Dendritic cell treated with granulocyte-macrophage colony-stimulating factor and Interleukin-4, amounts not matched to agents 40 ng/mL and 50 ng/mL, for 4 days (primary cell): ENCODE measurements around the gene ZBTB17.

Experiments used
- H3K27ac Mint-ChIP-seq: one replicate; pipeline ENCODE4 v1.8.0; 2022; ENCODE audit warnings: mild to moderate bottlenecking, mixed read lengths
- H3K27me3 Mint-ChIP-seq: one replicate; pipeline ENCODE4 v1.8.0; 2022; ENCODE audit warnings: mild to moderate bottlenecking, mixed read lengths
- H3K36me3 Mint-ChIP-seq: one replicate; pipeline ENCODE4 v1.8.0; 2022; ENCODE audit warnings: low read depth, mixed read lengths
- H3K4me1 Mint-ChIP-seq: one replicate; pipeline ENCODE4 v1.8.0; 2022; ENCODE audit warnings: low read depth, mixed read lengths
- H3K4me3 Mint-ChIP-seq: one replicate; pipeline ENCODE4 v1.8.0; 2022; ENCODE audit warnings: mild to moderate bottlenecking, moderate library complexity, mixed read lengths
- H3K9me3 Mint-ChIP-seq: one replicate; pipeline ENCODE4 v1.8.0; 2022; ENCODE audit warnings: mixed read lengths
- intact Hi-C: fragments of 100-400 bp; cut with micrococcal nuclease; formaldehyde crosslinking; loops from one replicate; pipeline ENCODE4 v1.15.0; 2022

ZBTB17 gene

GRCh38 chr1:15946571-15947381, 29.1 kb downstream of the ZBTB17 start:
- Mint-ChIP-seq H3K27me3 (no peaks in the 10 kb centered on the region), H3K9me3 (no peaks in the 10 kb centered on the region), H3K4me3 (no peak overlapping the region), H3K27ac (no peak overlapping the region), H3K4me1 (peaks cover 48% of the 10 kb centered on the region), H3K36me3 (peaks cover 70% of the 10 kb centered on the region)
- intact Hi-C loops: no loop called here

GRCh38 chr1:15945832-15946448, 30.0 kb downstream of the ZBTB17 start:
- Mint-ChIP-seq H3K27ac (no peak overlapping the region), H3K9me3 (no peaks in the 10 kb centered on the region), H3K4me1 (peaks cover 40% of the 10 kb centered on the region), H3K4me3 (no peak overlapping the region), H3K27me3 (no peaks in the 10 kb centered on the region), H3K36me3 (peaks cover 76% of the 10 kb centered on the region)
- intact Hi-C loops: no loop called here

GRCh38 chr1:15945011-15945831, 30.7 kb downstream of the ZBTB17 start:
- no peak overlapping the region for H3K4me3 Mint-ChIP-seq
- H3K27me3 Mint-ChIP-seq: no peaks in the 10 kb centered on the region
- H3K4me1 Mint-ChIP-seq: peaks cover 33% of the 10 kb centered on the region
- intact Hi-C loops: no loop called here
- no peak overlapping the region for H3K27ac Mint-ChIP-seq
- H3K9me3 Mint-ChIP-seq: no peaks in the 10 kb centered on the region
- H3K36me3 Mint-ChIP-seq: peaks cover 83% of the 10 kb centered on the region

DNA sequence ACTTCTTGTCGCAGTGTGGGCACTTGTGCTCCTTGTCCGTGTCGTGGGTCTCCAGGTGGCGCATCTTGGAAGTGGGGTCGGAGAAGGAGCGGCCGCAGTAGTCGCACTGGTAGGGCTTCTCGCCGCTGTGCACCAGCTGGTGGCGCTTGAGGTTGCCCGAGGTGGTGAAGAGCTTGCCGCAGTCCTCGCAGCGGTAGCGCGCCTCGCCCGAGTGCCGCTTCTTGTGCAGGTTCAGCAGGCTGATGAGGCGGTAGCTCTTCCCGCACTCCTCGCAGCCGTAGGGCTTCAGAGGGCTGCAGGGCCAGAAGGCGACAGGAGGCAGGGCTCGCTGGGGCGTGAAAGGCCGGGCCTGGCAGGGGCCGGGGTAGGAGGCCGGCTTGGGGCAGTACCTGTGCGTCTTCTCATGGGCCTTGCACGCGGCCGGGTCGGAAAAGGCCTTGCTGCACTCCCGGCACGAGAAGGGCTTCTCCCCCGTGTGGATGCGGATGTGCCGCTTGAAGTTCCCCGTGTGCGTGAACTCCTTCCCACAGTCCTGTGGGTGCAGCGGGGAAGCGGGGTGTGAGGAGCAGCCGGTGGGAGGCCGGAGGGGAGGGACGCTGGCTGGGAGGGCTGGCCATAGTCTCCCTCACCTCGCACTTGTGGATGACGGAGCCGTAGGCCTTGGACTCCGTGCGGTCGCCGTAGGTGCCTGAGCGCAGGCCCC, 31.4 kb downstream of the ZBTB17 start:
- Mint-ChIP-seq H3K36me3 (peaks cover 90% of the 10 kb centered on the region), H3K9me3 (no peaks in the 10 kb centered on the region), H3K27me3 (no peaks in the 10 kb centered on the region), H3K27ac (no peak overlapping the region), H3K4me3 (no peak overlapping the region), H3K4me1 (peaks cover 28% of the 10 kb centered on the region)
- intact Hi-C loops: no loop called here

DNA sequence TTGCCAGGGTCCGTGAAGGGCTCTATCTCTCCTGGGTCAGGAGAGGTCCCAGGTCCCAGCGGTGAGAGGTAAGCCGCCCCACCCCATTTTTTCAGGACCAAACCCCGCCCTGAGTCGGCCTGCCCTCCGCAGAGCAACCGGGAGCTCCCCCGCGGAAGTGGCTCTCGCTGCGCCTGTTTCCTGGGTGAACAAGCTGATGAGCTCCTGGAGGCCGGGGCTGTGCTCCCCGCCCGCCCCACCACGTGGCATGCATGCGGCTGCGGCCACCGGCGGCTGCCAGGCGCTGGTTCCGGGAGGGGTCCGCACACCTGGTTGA, 32.0 kb downstream of the ZBTB17 start:
- intact Hi-C loops: no loop called here
- Mint-ChIP-seq H3K27me3 (no peaks in the 10 kb centered on the region), H3K9me3 (no peaks in the 10 kb centered on the region), H3K27ac (no peak overlapping the region), H3K4me3 (no peak overlapping the region), H3K36me3 (peaks cover 95% of the 10 kb centered on the region), H3K4me1 (peaks cover 28% of the 10 kb centered on the region)

DNA sequence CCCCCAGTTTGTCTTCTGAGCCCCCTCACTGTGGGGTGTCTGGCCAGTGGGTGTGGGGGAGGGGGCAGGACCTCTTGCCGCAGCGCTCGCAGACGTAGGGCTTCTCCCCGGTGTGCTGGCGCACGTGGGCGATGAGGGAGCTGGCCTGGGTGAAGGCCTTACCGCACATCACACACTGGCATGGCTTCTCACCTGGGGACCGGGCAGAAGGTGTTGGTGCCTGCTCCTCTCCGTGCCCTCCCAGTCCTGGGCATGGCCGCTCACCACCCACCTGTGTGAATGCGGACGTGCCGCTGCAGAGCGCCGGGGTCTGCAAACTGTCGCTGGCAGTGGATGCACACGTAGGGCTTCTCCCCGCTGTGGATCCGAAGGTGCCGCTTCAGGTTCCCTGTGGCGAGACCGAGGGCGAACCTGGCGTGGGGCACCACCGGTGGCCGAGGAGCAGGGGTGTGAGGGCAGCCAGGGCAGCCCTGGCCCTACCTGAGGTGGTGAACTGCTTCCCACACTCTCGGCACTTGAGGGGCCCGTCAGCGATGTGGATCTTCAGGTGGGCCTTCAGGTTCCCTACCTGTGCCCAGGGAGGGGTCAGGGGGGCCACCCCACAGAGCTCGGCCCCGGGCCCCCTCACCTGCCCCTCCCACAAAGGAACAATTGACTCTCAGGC, 32.4 kb downstream of the ZBTB17 start:
- intact Hi-C loops: no loop called here
- H3K4me3 Mint-ChIP-seq: no peak overlapping the region
- peaks cover 100% of the 10 kb centered on the region for H3K36me3 Mint-ChIP-seq
- H3K4me1 Mint-ChIP-seq: peaks cover 24% of the 10 kb centered on the region
- no peak overlapping the region for H3K27ac Mint-ChIP-seq
- no peaks in the 10 kb centered on the region for H3K9me3 Mint-ChIP-seq
- no peaks in the 10 kb centered on the region for H3K27me3 Mint-ChIP-seq

GRCh38 chr1:15942661-15943327, 33.1 kb downstream of the ZBTB17 start:
- Mint-ChIP-seq H3K4me3 (no peak overlapping the region), H3K27me3 (no peaks in the 10 kb centered on the region), H3K9me3 (no peaks in the 10 kb centered on the region), H3K27ac (no peak overlapping the region), H3K4me1 (peaks cover 19% of the 10 kb centered on the region), H3K36me3 (peaks cover 100% of the 10 kb centered on the region)
- intact Hi-C loops: no loop called here

- Mint-ChIP-seq H3K9me3 (no peaks in the 10 kb centered on the region), H3K27me3 (no peaks in the 10 kb centered on the region), H3K4me1 (peaks cover 19% of the 10 kb centered on the region), H3K4me3 (no peak overlapping the region), H3K27ac (no peak overlapping the region), H3K36me3 (peaks cover 100% of the 10 kb centered on the region)
- intact Hi-C loops: no loop called here
Measured at GRCh38 chr1:15941899-15942660, 33.8 kb downstream of the ZBTB17 start.

GRCh38 chr1:15941044-15941840, 34.7 kb downstream of the ZBTB17 start:
- Mint-ChIP-seq H3K4me3 (no peak overlapping the region), H3K27ac (no peak overlapping the region), H3K27me3 (no peaks in the 10 kb centered on the region), H3K9me3 (no peaks in the 10 kb centered on the region), H3K4me1 (peaks cover 18% of the 10 kb centered on the region), H3K36me3 (peaks cover 100% of the 10 kb centered on the region)
- intact Hi-C loops: no loop called here

- Mint-ChIP-seq H3K4me1 (peaks cover 18% of the 10 kb centered on the region), H3K27ac (no peak overlapping the region), H3K4me3 (no peak overlapping the region), H3K36me3 (peaks cover 100% of the 10 kb centered on the region), H3K27me3 (no peaks in the 10 kb centered on the region), H3K9me3 (no peaks in the 10 kb centered on the region)
- intact Hi-C loops: no loop called here
Measured at GRCh38 chr1:15940110-15941043, 35.5 kb downstream of the ZBTB17 start.
